Small intestine (tissue), 7 donors: ENCODE data around the gene SIX1. TPM values are rescaled to one million over a fixed set of nuclear protein-coding genes. Genes with fewer than 3 reads are reported as not detected.

Source experiments
- DNase-seq, 2 donors: peaks; one replicate each; pipeline versions ENCODE4 v3.0.0 to v3.0.0-alpha.2; 2013
- FAIRE-seq: peaks from 2 replicates; lab custom pipeline; 2012; peaks lifted over from hg19 to GRCh38; lab: Jason Lieb, UNC
- H3K27ac ChIP-seq, 3 donors: one replicate each; pipeline ENCODE4 v1.5.1; 2013; ENCODE audit warnings: low read length in 2 of 3, mild to moderate bottlenecking in 2 of 3, control low read depth in 1 of 3, inconsistent platforms in 1 of 3, low read depth in 1 of 3, moderate library complexity in 1 of 3
- H3K27me3 ChIP-seq, 3 donors: one replicate each; pipeline ENCODE4 v1.6.1; 2013; ENCODE audit warnings: low read length in 3 of 3, inconsistent platforms in 1 of 3; ENCODE audit not compliant: control insufficient read depth in 3 of 3, insufficient read depth in 3 of 3
- H3K36me3 ChIP-seq, 3 donors: one replicate each; pipeline ENCODE4 v1.6.1; 2013; ENCODE audit warnings: low read length in 3 of 3, inconsistent platforms in 1 of 3, low read depth in 1 of 3, mild to moderate bottlenecking in 1 of 3, moderate library complexity in 1 of 3; ENCODE audit not compliant: control insufficient read depth in 3 of 3, insufficient read depth in 2 of 3
- H3K4me1 ChIP-seq, 3 donors: one replicate each; pipeline ENCODE4 v1.6.1; 2013; ENCODE audit warnings: low read length in 2 of 3, inconsistent platforms in 1 of 3, low read depth in 1 of 3, mild to moderate bottlenecking in 1 of 3, moderate library complexity in 1 of 3; ENCODE audit not compliant: control insufficient read depth in 3 of 3, insufficient read depth in 2 of 3
- H3K4me3 ChIP-seq, 3 donors: one replicate each; pipeline ENCODE4 v1.5.1; 2013; ENCODE audit warnings: low read length in 3 of 3, control low read depth in 1 of 3, inconsistent platforms in 1 of 3, low read depth in 1 of 3, mild to moderate bottlenecking in 1 of 3, moderate library complexity in 1 of 3
- H3K9me3 ChIP-seq, 2 donors: one replicate each; pipeline ENCODE4 v1.6.1; 2013; ENCODE audit warnings: low read depth in 1 of 2, low read length in 1 of 2; ENCODE audit not compliant: control insufficient read depth in 2 of 2, insufficient read depth in 1 of 2
- WGBS, 3 donors: extraction: QIAGEN DNeasy Blood & Tissue Kit; methylation state at CpG; one replicate each; pipeline ENCODE4 v1.1.7; 2013; 5-methylcytosine and 5-hydroxymethylcytosine counted together
- polyA plus RNA-seq, 4 donors: library from polyadenylated mRNA; stranded (reverse) in 3 of 4; unstranded in 1 of 4; fragments of 200-250 nt in 3 of 4; fragments of 120-200 nt in 1 of 4; gene quantifications; one replicate each; pipeline versions ENCODE4 v1.2.1 to v1.2.3, GENCODE V29; 2013
- donor health status: healthy with polysubstance abuse.
- donor health status: control.
- donor health status: control.
- donor health status: Bipolar disorder and iron deficiency.
- donor health status: healthy.

The SIX1 gene
- polyA plus RNA-seq, 4 donors, result 0.18 to 0.32 (median 0.27) TPM; not detected in 1

DNA sequence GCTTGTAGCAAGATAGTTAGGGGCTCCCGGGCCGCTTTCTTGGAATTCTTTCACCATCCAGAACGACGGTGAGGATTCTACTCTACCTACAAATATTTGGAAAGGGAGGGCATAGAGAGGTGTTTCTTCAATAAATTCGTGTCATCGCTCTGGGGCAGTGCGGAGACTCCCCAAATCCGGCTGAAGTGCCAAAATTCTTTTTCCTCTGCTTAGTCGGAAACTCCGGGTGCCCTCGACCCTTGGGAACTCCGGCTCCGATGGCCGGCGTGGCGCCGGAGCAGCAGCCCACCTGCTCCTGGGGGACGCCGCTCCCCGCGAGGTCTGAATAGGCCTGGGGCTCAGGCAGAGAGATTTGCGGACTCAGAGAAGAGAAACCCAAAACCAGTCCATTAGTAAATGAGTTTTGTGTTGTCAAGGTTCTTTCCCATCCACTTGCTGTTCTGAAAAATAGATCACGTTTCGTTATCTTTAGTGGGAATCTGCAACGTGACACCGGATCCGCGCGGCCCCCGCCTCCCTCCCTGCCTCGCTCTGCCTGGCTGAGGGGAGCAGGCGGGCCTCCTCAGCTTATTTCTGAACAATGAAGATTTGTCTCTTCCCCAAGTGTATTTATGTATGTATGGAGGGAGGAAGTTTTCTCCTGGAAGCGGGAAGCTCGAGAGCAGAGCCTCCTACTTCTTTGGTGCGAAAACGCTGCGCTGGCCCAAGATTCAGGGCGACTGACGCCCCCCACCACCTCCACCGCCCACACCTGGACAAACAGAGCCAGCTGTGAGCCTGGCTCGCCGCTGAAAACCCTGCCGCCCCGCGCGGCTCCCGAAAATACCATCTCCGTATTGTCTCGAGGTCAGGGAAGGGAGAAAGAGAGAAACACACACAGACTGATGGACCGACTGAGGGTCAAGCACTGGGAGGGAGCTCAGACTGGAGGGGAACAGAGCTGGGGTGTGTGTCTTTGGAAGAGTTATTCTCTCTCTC is 3.7 kb upstream of the SIX1 start:
- peaks cover 0 to 4% of the 10 kb centered on the region in 2 donors for H3K9me3 ChIP-seq
- 7 to 10% (median 8%) methylated on average over 50 of the region's 50 CpGs for WGBS, 3 donors
- peaks cover 7 to 15% (median 10%) of the 10 kb centered on the region in 3 donors for H3K4me1 ChIP-seq
- H3K4me3 ChIP-seq, result no peak overlapping the region
- no peak for DNase-seq
- no peak overlapping the region for H3K27ac ChIP-seq
- H3K36me3 ChIP-seq, result no peaks in the 10 kb centered on the region
- FAIRE-seq, result no peak
- H3K27me3 ChIP-seq, result peaks cover 7 to 99% (median 74%) of the 10 kb centered on the region in 3 donors

DNA sequence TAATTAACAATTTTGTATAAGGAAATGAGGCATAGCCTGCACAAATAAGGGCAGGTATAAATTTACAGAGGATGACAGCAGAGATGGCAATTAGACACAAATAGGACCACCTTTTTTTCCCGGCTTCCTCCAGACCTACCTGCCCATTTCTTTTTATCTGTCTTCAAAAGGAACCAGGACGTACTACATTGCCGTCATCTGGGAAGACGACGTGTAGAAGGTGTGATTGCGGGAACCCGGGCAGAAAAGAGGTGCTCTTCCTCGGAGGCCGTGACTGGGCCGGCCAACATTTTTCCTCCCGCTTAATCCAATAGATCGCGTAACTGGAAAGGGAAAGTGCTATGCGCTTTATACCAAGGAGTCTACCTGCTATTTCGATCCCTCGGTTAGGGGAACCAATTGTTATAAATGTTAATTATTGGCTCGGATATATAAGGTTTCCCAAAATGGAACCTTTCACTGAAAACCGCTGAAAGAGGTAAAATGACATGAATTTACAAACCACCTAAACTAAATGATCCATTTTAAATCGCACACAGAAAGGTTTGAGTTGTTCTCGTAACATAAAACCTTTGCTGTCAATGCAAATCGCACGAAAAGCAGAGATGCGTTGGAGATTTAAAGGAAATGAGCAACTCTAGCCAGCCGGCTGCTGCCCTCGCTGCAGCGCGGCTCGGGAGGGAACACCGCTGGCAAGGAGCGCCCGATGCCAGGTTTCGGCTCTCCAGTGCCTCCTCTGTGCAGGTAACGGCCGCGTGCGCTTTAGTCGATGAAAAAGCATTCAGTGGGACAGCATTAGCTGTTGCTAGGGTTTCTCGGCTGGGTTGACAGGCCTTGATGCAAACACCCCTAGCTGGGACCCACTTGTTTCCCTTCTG is 2.8 kb upstream of the SIX1 start:
- Histone ChIP-seq H3K27me3 (peaks cover 8 to 99% (median 77%) of the 10 kb centered on the region in 3 donors), H3K27ac (no peak overlapping the region), H3K4me1 (peaks cover 10 to 16% (median 10%) of the 10 kb centered on the region in 3 donors), H3K36me3 (no peaks in the 10 kb centered on the region), H3K4me3 (no peak overlapping the region), H3K9me3 (peaks cover 0 to 4% of the 10 kb centered on the region in 2 donors)
- DNase-seq (peak in 1 of 2 donors; percentile 24), FAIRE-seq (no peak)
- WGBS, 3 donors, result 6 to 10% (median 8%) methylated on average over 38 of the region's 38 CpGs

DNA sequence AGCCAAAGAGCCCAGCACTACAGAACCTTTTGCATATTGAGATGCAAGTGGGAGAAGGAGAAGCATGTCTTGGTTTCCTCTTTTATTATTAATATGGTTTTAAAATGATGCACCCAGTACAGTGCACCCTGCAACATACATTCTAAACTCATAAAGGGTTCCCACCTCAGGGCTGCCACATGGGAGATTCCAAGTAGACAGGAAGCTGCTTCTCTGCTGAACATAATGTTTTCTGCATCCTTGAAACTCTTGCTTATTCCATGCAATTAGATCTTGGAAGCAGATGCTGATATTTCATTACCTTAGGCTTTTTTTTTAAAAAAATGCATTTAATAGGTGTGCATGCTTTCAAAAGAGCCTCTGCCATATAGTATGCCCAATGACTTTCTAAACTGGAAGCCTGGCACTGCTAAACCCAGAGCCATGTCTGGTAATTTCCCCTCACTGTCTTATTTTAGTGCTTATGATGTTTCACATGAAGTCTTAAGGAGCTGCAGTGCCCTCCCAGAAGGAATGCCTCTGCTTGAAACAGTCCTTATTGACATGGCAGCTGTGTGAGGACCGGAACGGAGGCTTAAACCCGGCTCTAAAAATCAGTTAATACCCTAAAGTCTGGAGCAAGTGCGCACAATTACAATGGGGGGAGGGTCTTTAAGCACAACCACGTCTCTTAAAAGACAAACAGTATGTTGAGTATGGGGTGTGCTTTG is 2.0 kb upstream of the SIX1 start:
- no peak overlapping the region for H3K27ac ChIP-seq
- FAIRE-seq (no peak), DNase-seq (no peak)
- H3K4me3 ChIP-seq, result no peak overlapping the region
- H3K9me3 ChIP-seq, result peaks cover 0 to 4% of the 10 kb centered on the region in 2 donors
- H3K4me1 ChIP-seq, result peaks cover 6 to 12% (median 10%) of the 10 kb centered on the region in 3 donors
- H3K27me3 ChIP-seq, result peaks cover 8 to 100% (median 77%) of the 10 kb centered on the region in 3 donors
- 5 to 12% (median 9%) methylated on average over 5 of the region's 5 CpGs for WGBS, 3 donors
- no peaks in the 10 kb centered on the region for H3K36me3 ChIP-seq

DNA sequence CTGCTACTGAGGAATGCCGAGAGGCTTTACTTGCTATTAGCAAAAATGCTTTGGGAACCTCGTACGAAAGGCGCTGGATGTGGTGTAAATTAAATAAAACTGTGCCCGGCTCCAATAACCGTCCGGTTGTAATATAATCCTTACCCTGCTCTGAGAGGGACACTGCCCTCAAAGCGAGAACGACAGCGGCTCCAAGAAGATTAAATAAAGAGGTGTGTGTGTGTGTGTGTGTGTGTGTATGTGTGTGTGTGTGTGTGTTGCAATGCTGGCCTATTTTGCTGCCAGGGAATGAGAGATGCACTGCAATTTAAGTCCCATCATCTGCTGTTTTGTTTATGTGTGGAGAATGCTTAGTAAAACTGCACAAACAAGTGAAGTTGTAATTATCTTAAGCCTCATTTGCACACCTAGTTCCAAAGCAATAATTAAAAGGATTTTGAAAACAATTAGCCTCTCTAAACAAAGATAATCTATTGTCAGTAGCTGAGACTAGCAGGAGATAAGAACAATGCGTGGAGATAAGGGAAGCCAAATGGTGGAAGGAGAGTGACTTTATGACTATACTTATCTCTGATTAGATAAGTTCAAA is 1.2 kb upstream of the SIX1 start:
- DNase-seq (no peak), FAIRE-seq (no peak)
- peaks cover 8 to 98% (median 75%) of the 10 kb centered on the region in 3 donors for H3K27me3 ChIP-seq
- H3K27ac ChIP-seq, result no peak overlapping the region
- H3K4me3 ChIP-seq, result no peak overlapping the region
- WGBS, 3 donors, result 4 to 8% (median 7%) methylated on average over 11 of the region's 11 CpGs
- peaks cover 0 to 4% of the 10 kb centered on the region in 2 donors for H3K9me3 ChIP-seq
- H3K36me3 ChIP-seq, result no peaks in the 10 kb centered on the region
- H3K4me1 ChIP-seq, result peaks cover 3 to 10% (median 9%) of the 10 kb centered on the region in 3 donors

DNA sequence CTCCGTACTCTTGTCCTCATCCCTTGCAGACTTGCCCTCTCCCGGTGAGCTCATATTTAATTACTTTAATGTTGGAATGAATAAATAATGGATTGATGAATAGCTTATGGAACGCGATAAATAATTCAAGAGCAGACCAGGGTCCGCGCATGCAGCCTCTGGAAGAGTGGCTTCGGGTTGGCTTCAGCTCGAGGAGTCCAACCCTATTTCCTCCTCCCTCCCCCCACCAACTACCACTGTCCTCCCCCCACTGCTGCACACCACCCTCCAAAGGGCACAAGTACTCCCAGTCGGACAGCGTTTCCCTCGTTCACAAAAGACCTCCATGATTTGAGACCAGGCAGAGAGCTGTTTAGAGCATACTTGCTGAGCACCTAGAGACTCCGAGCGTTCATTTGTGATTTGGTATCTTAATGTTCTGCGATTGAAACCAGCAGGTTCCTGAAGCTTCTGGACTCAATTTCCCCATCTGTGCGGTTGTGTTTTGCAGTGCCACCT is 647 bp upstream of the SIX1 start:
- DNase-seq, result no peak
- Histone ChIP-seq H3K27me3 (peaks cover 8 to 97% (median 71%) of the 10 kb centered on the region in 3 donors), H3K36me3 (no peaks in the 10 kb centered on the region), H3K4me1 (peaks cover 3 to 10% (median 9%) of the 10 kb centered on the region in 3 donors), H3K4me3 (peak overlapping the region in 1 of 3 donors; percentile 44), H3K9me3 (peaks cover 0 to 4% of the 10 kb centered on the region in 2 donors), H3K27ac (no peak overlapping the region)
- WGBS, 3 donors, result 4 to 6% (median 4%) methylated on average over 15 of the region's 15 CpGs
- FAIRE-seq, result no peak

DNA sequence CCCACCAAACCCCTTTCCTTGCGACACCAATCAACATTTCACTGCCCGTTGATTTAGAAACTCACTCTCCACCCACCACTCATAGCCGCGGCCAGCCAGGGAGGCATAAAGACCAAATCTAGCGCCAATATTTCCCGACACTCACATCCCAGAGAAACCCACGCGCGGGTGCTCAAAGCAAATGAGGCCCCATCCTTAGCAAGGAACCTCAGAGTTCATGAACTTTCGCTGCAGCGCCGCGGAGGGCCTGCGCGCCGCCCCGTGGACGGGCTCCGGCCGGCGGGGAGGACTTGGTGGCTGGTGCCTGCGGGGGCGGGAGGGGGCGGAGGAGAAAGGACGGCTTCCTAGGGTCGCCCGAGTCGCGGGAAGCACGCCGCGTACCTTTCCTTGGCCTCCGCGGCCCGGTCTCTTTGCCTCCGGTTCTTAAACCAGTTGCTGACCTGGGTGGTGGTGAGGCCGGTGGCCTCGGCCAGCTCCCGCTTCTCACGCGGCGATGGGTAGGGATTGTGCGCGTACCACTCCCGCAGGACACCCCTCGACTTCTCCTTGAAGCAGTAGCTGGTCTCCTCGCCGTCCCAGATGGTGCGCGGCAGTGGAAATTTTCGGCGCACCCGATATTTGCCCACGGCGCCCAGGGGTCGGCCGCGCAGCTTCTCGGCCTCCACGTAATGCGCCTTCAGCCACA is 886 bp downstream of the SIX1 start:
- peaks cover 8 to 97% (median 68%) of the 10 kb centered on the region in 3 donors for H3K27me3 ChIP-seq
- DNase-seq (no peak), FAIRE-seq (no peak)
- peaks cover 0 to 8% of the 10 kb centered on the region in 2 donors for H3K9me3 ChIP-seq
- H3K4me3 ChIP-seq, result peak overlapping the region in 1 of 3 donors; percentile 44
- H3K4me1 ChIP-seq, result peaks cover 3 to 10% (median 9%) of the 10 kb centered on the region in 3 donors
- H3K27ac ChIP-seq, result no peak overlapping the region
- H3K36me3 ChIP-seq, result no peaks in the 10 kb centered on the region
- WGBS, 3 donors, result 1 to 3% (median 2%) methylated on average over 52 to 61 of the region's 61 CpGs

DNA sequence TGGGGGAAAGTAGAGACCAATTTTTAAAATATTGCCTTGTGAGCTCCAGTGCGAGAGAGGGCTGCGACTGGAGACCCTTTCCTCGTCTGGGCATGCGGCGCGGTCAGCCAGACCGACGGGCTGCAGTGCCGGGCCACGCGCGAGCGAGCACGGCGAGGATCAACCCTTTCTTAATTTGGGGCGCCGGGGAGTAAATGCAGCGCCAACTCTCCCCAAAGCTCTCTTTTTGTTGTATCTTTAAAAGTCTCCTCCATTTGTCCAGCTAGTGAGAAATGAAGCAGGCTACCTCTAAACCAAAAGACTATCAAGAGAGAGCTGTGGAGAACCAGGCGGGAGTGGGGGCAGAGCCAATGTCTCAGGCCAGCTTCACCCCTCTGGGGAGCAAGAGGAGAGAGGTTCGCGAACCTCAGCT is 1.4 kb downstream of the SIX1 start:
- Histone ChIP-seq H3K36me3 (no peaks in the 10 kb centered on the region), H3K9me3 (peaks cover 0 to 3% of the 10 kb centered on the region in 2 donors), H3K27me3 (peaks cover 8 to 97% (median 67%) of the 10 kb centered on the region in 3 donors), H3K27ac (no peak overlapping the region), H3K4me3 (peak overlapping the region in 1 of 3 donors; percentile 21), H3K4me1 (peaks cover 3 to 10% (median 9%) of the 10 kb centered on the region in 3 donors)
- FAIRE-seq, result no peak
- no peak for DNase-seq
- 8 to 23% (median 10%) methylated on average over 21 of the region's 21 CpGs for WGBS, 3 donors
